Testis (tissue), 3 donors: ENCODE data around the gene SEC63. TPM values are rescaled to one million over a fixed set of nuclear protein-coding genes. Genes with fewer than 3 reads are reported as not detected.

Experiments
- DNase-seq: peaks from one replicate; pipeline ENCODE4 v3.0.0-alpha.2; 2019
- H3K27ac ChIP-seq, 2 donors: fragments of 200-600 bp; sonication (generic); one replicate each; pipeline ENCODE4 v1.5.1; 2019
- H3K27me3 ChIP-seq: fragments of 200-600 bp; sonication (generic); one replicate; pipeline ENCODE4 v1.5.1; 2019
- H3K36me3 ChIP-seq: fragments of 200-600 bp; sonication (generic); one replicate; pipeline ENCODE4 v1.5.1; 2017; ENCODE audit warnings: low read depth; ENCODE audit errors: missing control alignments
- H3K4me1 ChIP-seq: fragments of 200-600 bp; sonication (generic); one replicate; pipeline ENCODE4 v1.5.1; 2019
- H3K4me3 ChIP-seq, 2 donors: fragments of 200-600 bp; sonication (generic); one replicate each; pipeline ENCODE4 v1.5.1; 2017 to 2019
- H3K9me3 ChIP-seq: fragments of 200-600 bp; sonication (generic); one replicate; pipeline ENCODE4 v1.5.1; 2017
- POLR2A ChIP-seq: fragments of 450-650 bp; IDR thresholded peaks from one replicate; pipeline ENCODE4 v1.6.1; 2017; ENCODE audit warnings: antibody characterized with exemption, mild to moderate bottlenecking, moderate library complexity
- WGBS, 2 donors: methylation state at CpG; one replicate each; pipeline ENCODE4 v1.1.5; 2018; 5-methylcytosine and 5-hydroxymethylcytosine counted together
- intact Hi-C: fragments of 100-400 bp; cut with DNase I; formaldehyde crosslinking; loops from one replicate; pipeline ENCODE4 v1.15.1; 2023; ENCODE audit warnings: low total_unique reads
- polyA plus RNA-seq: library from polyadenylated mRNA; stranded (reverse); fragments of 350-450 nt; fragmentation: Illumina TruSeq; extraction: RNeasy Lipid Tissue Mini Kit (QIAGEN cat#74804); gene quantifications from one replicate; pipeline ENCODE4 v1.2.3, GENCODE V29; 2014; ENCODE audit warnings: low read depth, low replicate concordance; ENCODE audit not compliant: insufficient read depth
- total RNA-seq, 2 donors: library from RNA; depleted of rRNA; stranded (reverse); fragments of >200 nt; gene quantifications; one replicate each; pipeline ENCODE4 v1.2.3, GENCODE V29; 2016
- TF ChIP-seq, protein P1 (sequence below), 3 experiments: fragments of 450-650 bp in 2 of 3; fragments of 200-600 bp in 1 of 3; sonication (generic) in 1 of 3; IDR thresholded peaks; one replicate each; pipeline ENCODE4 v1.5.1; 2016 to 2019; ENCODE audit warnings: antibody characterized with exemption in 3 of 3, mild to moderate bottlenecking in 2 of 3, moderate library complexity in 1 of 3

The SEC63 gene
- total and polyA plus RNA-seq, 3 donors from 2014 or later, result 53.4 to 68.1 (median 64.9) TPM

DNA sequence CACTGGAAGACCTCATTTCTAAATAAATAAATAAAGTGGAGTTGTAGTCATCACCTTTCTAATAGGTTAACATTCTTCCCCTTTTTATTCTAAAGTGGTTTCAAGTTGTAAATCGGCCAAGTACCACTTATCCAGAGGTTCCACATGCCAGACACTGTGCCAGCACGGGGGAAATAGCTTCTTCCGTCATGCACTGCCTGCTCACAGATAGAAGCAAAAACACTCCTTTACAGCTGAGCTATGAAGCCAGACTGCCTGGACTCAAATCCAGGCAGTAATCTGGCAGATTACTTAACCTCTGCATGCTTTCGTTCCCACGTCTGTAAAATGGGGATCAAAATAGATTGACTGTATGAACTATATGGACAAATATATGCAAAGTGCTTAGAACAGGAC lies 116.7 kb downstream of the SEC63 start:
- no peak for DNase-seq
- Histone ChIP-seq H3K4me1 (no peaks in the 10 kb centered on the region), H3K9me3 (no peaks in the 10 kb centered on the region), H3K36me3 (no peaks in the 10 kb centered on the region), H3K4me3 (no peak overlapping the region), H3K27me3 (no peaks in the 10 kb centered on the region), H3K27ac (no peak overlapping the region)
- no peak for TF ChIP-seq POLR2A
- TF ChIP-seq, protein P1, sequence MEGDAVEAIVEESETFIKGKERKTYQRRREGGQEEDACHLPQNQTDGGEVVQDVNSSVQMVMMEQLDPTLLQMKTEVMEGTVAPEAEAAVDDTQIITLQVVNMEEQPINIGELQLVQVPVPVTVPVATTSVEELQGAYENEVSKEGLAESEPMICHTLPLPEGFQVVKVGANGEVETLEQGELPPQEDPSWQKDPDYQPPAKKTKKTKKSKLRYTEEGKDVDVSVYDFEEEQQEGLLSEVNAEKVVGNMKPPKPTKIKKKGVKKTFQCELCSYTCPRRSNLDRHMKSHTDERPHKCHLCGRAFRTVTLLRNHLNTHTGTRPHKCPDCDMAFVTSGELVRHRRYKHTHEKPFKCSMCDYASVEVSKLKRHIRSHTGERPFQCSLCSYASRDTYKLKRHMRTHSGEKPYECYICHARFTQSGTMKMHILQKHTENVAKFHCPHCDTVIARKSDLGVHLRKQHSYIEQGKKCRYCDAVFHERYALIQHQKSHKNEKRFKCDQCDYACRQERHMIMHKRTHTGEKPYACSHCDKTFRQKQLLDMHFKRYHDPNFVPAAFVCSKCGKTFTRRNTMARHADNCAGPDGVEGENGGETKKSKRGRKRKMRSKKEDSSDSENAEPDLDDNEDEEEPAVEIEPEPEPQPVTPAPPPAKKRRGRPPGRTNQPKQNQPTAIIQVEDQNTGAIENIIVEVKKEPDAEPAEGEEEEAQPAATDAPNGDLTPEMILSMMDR (IDR thresholded peaks at IDR 0.05), result no peak
- 74 to 76% methylated on average over 5 of the region's 5 CpGs for WGBS, 2 donors
- intact Hi-C loops, result no loop called here

DNA sequence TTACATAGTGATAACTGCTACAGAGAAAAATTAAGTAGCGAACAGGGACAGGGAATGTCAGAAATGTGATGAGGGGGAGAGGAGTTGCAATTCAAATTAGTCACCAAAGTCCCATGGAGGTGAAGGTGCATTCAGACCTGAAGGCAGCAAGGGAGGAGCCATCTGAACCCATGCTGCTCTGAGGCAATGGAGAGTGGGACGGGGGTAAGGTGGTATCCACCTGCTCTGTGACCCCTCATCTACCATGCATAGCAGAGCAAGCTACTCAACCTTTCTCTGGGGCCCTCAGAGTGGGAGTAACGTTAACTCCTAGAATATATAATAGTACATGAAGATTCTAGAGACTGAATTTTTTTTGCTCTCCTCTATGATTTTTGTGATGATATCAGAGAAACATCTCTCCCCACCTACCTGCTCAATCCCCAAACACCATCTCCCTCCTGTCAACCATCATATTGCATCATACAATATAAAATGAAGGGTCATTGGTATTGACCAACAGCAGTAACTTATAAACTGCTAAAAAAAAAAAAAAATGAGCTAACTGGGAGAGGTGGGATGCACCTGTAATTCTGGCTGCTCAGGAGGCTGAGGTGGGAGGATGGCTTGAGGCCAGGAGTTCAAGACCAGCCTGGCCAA lies 117.3 kb downstream of the SEC63 start:
- no peaks in the 10 kb centered on the region for H3K27me3 ChIP-seq
- intact Hi-C loops, result no loop called here
- H3K27ac ChIP-seq, result no peak overlapping the region
- no peaks in the 10 kb centered on the region for H3K36me3 ChIP-seq
- WGBS, 2 donors, result 73 to 86% methylated on average over 3 of the region's 3 CpGs
- no peak for TF ChIP-seq POLR2A
- TF ChIP-seq, protein P1 (IDR thresholded peaks at IDR 0.05), result no peak
- H3K4me3 ChIP-seq, result no peak overlapping the region
- DNase-seq, result no peak
- H3K9me3 ChIP-seq, result no peaks in the 10 kb centered on the region
- no peaks in the 10 kb centered on the region for H3K4me1 ChIP-seq

- Histone ChIP-seq H3K4me1 (no peaks in the 10 kb centered on the region), H3K27me3 (no peaks in the 10 kb centered on the region), H3K27ac (no peak overlapping the region), H3K36me3 (no peaks in the 10 kb centered on the region), H3K4me3 (no peak overlapping the region), H3K9me3 (no peaks in the 10 kb centered on the region)
- TF ChIP-seq POLR2A, result no peak
- TF ChIP-seq, protein P1 (IDR thresholded peaks at IDR 0.05), result no peak
- no peak for DNase-seq
- intact Hi-C loops, result no loop called here
- WGBS, 2 donors, result 81 to 89% methylated on average over 7 of the region's 7 CpGs
These were observed 124.9 kb downstream of the SEC63 start for GRCh38 chr6:107833136-107833535.

GRCh38 chr6:107832151-107833056 lies 125.6 kb downstream of the SEC63 start:
- H3K27me3 ChIP-seq, result no peaks in the 10 kb centered on the region
- no peak for TF ChIP-seq POLR2A
- TF ChIP-seq, protein P1 (IDR thresholded peaks at IDR 0.05), result no peak
- no peak overlapping the region for H3K4me3 ChIP-seq
- H3K27ac ChIP-seq, result no peak overlapping the region
- H3K36me3 ChIP-seq, result no peaks in the 10 kb centered on the region
- no peak for DNase-seq
- intact Hi-C loops, result no loop called here
- no peaks in the 10 kb centered on the region for H3K9me3 ChIP-seq
- no peaks in the 10 kb centered on the region for H3K4me1 ChIP-seq
- 82 to 94% methylated on average over 10 of the region's 10 CpGs for WGBS, 2 donors
